Left renal cortex interstitium (tissue), 4 donors: ENCODE data around the gene KIAA0319L. TPM values are rescaled to one million over a fixed set of nuclear protein-coding genes. Genes with fewer than 3 reads are reported as not detected.
"Not testable (repeated sequence)": the region's sequence is repeated elsewhere in the genome, so short reads cannot be mapped to it uniquely, and the experiment has no call there.

Source experiments
- DNase-seq, 4 donors: peaks; one replicate each; pipeline ENCODE4 v3.0.0-alpha.2; 2013; ENCODE audit warnings: low read depth in 4 of 4, low spot score in 2 of 4, missing footprints in 1 of 4
- polyA plus RNA-seq, 4 donors: library from polyadenylated mRNA; unstranded; fragments of 120-200 nt; gene quantifications; one replicate each; pipeline ENCODE4 v1.2.1, GENCODE V29; 2013; ENCODE audit not compliant: insufficient read length in 4 of 4

Gene KIAA0319L
- polyA plus RNA-seq = 10 to 100 TPM; 56.1 to 88.7 (median 68.8) TPM

GRCh38 chr1:35557118-35557610 lies at the start of gene KIAA0319L:
Gene KIAA0319L (minus strand): TSS chr1:35557403. CDS start chr1:35554491, 2,912 bp downstream.
- DNase-seq = peak in 1 of 4 donors; percentile 94

- no peak for DNase-seq
These were observed 48.6 kb upstream of the KIAA0319L start for GRCh38 chr1:35605867-35606182.

GRCh38 chr1:35605071-35605866 lies 48.1 kb upstream of the KIAA0319L start:
- no peak for DNase-seq

GRCh38 chr1:35603941-35604340 lies 46.7 kb upstream of the KIAA0319L start:
- DNase-seq = no peak

GRCh38 chr1:35603468-35603867 lies 46.3 kb upstream of the KIAA0319L start:
- no peak for DNase-seq

- DNase-seq = no peak
These were observed 43.4 kb upstream of the KIAA0319L start for GRCh38 chr1:35600593-35600992.

GRCh38 chr1:35599411-35599810 lies 42.2 kb upstream of the KIAA0319L start:
- no peak for DNase-seq

- DNase-seq = no peak
These were observed 41.7 kb upstream of the KIAA0319L start for GRCh38 chr1:35598895-35599294.

GRCh38 chr1:35597870-35598269 lies 40.7 kb upstream of the KIAA0319L start:
- DNase-seq = no peak

- DNase-seq = no peak
These were observed 38.5 kb upstream of the KIAA0319L start for GRCh38 chr1:35595684-35596083.

- no peak for DNase-seq
These were observed 37.0 kb upstream of the KIAA0319L start for GRCh38 chr1:35594005-35594760.

GRCh38 chr1:35592991-35593769 lies 36.0 kb upstream of the KIAA0319L start:
- DNase-seq = no peak

- DNase-seq = no peak
These were observed 34.0 kb upstream of the KIAA0319L start for GRCh38 chr1:35591211-35591610.

- DNase-seq = no peak
These were observed 33.4 kb upstream of the KIAA0319L start for GRCh38 chr1:35590476-35591040.

- no peak for DNase-seq
These were observed 32.6 kb upstream of the KIAA0319L start for GRCh38 chr1:35589516-35590427.

GRCh38 chr1:35588197-35588910 lies 31.2 kb upstream of the KIAA0319L start:
- DNase-seq = no peak

- no peak for DNase-seq
These were observed 30.5 kb upstream of the KIAA0319L start for GRCh38 chr1:35587736-35588135.

GRCh38 chr1:35586808-35587207 lies 29.6 kb upstream of the KIAA0319L start:
- no peak for DNase-seq

- DNase-seq = not testable (repeated sequence)
These were observed 28.6 kb upstream of the KIAA0319L start for GRCh38 chr1:35585805-35586204.
